ENCODE measurements around the gene FAM107A. TPM values are rescaled to one million over a fixed set of nuclear protein-coding genes. Genes with fewer than 3 reads are reported as not detected.

FAM107A gene
- total and polyA plus RNA-seq, 9 of the 15 experiments (the other 6 are each of a cell fraction or from before 2014, with no cell fraction given), result 0.07 TPM; not detected in 8

GRCh38 chr3:58522759-58523425 is 54.3 kb downstream of the FAM107A start (continued):
- no peak for TF ChIP-seq FOXP4 (CRISPR knock-in tag; IDR thresholded peaks at IDR 0.05; ENCODE audit: borderline replicate concordance)
- no peak for TF ChIP-seq PRMT5 (CRISPR knock-in tag; IDR thresholded peaks at IDR 0.05)
- TF ChIP-seq SMAD4 (CRISPR knock-in tag; conservative IDR thresholded peaks at IDR 0.05), result no peak
- TF ChIP-seq ARID3A (IDR thresholded peaks at IDR 0.05; ENCODE audit: borderline replicate concordance, low read depth, low read length), result no peak
- no peak for TF ChIP-seq E2F3 (CRISPR knock-in tag; IDR thresholded peaks at IDR 0.05)
- TF ChIP-seq MYNN (IDR thresholded peaks at IDR 0.05), result no peak
- no peak for TF ChIP-seq MYNN (CRISPR knock-in tag; IDR thresholded peaks at IDR 0.05)
- TF ChIP-seq TBP (optimal IDR thresholded peaks at IDR 0.05; ENCODE audit: low read depth, low read length), result no peak
- no peak for TF ChIP-seq L3MBTL2 (IDR thresholded peaks at IDR 0.05)
- no peak for TF ChIP-seq MCM7 (IDR thresholded peaks at IDR 0.05)
- TF ChIP-seq ETS2 (tag; IDR thresholded peaks at IDR 0.05; ENCODE audit: borderline replicate concordance, poor library complexity, severe bottlenecking), result no peak
- TF ChIP-seq E4F1 (CRISPR knock-in tag; IDR thresholded peaks at IDR 0.05; ENCODE audit: borderline replicate concordance), result no peak
- TF ChIP-seq PREB (CRISPR knock-in tag; IDR thresholded peaks at IDR 0.05), result no peak
- no peak for TF ChIP-seq ZNF232 (CRISPR knock-in tag; IDR thresholded peaks at IDR 0.05)
- TF ChIP-seq CSDE1 (IDR thresholded peaks at IDR 0.05), result no peak
- TF ChIP-seq ID3 (CRISPR knock-in tag; IDR thresholded peaks at IDR 0.05), result no peak
- TF ChIP-seq ID3 (tag; IDR thresholded peaks at IDR 0.05), result no peak
- TF ChIP-seq NFXL1 (CRISPR knock-in tag; IDR thresholded peaks at IDR 0.05), result no peak
- no peak for TF ChIP-seq ZC3H11A (IDR thresholded peaks at IDR 0.05; ENCODE audit: low read depth, low read length)
- TF ChIP-seq XRCC4 (IDR thresholded peaks at IDR 0.05; ENCODE audit: extremely low read depth, insufficient read depth, insufficient read length), result no peak
- TF ChIP-seq ZNF77 (CRISPR knock-in tag; IDR thresholded peaks at IDR 0.05), result no peak
- TF ChIP-seq TAF1 (IDR thresholded peaks at IDR 0.05; ENCODE audit: control insufficient read depth, extremely low read depth, insufficient read depth, low read length, severe bottlenecking), result no peak
